Measurements from ENCODE around the gene SH2D4B. TPM values are rescaled to one million over a fixed set of nuclear protein-coding genes. Genes with fewer than 3 reads are reported as not detected.

SH2D4B gene
- total RNA-seq = 0.07 and 0.14 TPM in 2 replicates

DNA sequence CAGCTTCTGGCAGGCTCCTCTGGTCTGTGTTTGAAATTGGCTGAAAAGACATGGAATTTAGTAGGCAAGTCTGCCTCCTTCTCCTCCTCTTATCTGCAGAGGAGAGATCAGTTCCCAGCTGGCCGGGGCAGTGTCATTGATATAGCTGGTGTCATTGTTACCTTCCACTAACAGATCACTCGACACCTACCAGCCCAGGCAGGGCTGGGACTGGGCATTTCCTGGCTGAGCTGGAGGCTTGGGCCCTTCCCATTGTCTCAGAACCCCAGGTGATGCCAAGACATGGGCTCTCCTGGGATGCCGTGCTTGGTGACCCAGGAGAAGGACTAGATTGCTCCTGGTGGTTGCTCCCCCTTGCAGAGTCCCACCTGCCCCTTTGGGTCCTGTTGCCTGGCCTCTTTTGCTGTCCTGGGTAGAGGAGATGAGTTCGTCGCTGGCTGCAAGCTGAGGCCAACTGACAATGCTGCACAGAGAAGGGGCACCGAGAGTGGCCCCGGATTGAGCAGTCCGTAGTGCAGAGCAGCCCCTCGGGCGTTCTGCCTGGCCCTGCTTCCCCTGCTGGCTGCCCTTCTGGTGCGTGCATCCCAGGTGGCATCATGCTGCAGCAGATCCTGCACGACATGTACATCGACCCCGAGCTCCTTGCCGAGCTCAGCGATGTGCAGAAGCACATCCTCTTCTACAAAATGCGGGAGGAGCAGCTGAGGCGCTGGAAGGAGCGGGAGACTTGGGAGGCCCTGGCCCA lies at the start of gene SH2D4B:
Gene SH2D4B, plus strand, starts transcription at position 167 of the 745 bp plus-strand sequence. Its CDS starts 430 bp downstream, at position 597.
- intact Hi-C loops (cut with micrococcal nuclease) = loop anchor here (5.0 kb wide), 1 partner anchor 59 kb away; no protein-coding TSS in a partner anchor

DNA sequence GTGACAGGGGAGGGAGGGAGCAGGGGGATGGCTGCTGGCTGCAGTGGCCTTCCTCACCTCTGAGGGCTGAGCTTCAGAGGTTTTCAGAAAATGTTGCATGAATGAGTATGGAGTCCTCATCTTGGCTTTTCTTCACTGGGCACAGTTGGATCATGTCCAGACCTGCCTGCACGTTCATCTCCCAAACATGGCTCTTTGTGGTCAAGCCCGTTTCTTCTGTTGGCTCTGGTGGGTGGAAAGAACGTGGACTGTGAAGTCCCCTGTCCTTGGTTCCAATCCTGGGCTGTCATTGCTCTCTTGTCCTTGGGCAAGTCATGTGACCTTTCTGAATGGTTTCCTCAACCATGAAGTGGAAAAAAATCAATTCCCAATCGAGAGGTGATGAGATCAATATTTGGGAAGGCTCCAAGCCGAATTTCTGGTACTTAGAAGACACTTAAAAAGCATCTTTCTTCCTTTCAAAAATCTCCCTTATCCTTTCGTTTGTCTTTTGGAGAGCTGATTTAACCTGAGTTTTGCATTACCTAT lies 49.1 kb upstream of the SH2D4B start:
- intact Hi-C loops (cut with micrococcal nuclease) = no loop called here

DNA sequence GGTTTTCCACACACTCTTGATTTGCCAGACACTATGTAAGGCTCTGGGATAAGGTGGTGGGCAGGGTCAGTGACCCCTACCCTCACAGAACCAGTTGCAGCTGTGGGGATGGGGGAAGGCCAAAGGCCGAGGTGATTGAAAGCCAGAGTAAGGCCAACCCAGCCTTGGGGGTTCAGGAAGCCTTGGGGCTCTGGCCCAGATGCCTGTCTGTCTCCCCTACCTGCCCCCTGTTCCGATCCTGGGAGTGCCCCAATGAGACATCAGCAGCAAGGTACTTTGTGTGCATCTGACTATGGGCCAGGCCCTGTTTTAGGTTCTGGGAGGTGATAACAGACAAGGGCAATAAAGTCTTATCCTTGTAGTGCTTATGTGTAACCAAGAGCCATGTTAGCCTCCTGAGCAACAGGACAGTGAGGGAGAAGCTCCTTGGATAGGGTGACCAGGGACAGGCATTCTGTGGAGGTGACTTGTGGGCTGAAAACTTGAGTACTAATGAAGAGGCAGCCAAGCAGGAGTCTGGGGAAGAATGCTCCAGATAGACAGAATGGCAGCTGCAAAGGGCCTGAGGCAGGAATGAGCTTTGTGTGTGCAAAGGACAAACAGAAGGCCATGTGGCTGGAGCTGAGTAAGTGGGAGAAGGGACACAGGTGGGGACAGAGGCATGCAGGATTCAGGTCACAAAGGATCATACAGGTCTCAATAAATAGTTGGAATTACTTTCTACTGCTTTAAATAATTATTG lies 48.2 kb upstream of the SH2D4B start:
- intact Hi-C loops (cut with micrococcal nuclease) = no loop called here

DNA sequence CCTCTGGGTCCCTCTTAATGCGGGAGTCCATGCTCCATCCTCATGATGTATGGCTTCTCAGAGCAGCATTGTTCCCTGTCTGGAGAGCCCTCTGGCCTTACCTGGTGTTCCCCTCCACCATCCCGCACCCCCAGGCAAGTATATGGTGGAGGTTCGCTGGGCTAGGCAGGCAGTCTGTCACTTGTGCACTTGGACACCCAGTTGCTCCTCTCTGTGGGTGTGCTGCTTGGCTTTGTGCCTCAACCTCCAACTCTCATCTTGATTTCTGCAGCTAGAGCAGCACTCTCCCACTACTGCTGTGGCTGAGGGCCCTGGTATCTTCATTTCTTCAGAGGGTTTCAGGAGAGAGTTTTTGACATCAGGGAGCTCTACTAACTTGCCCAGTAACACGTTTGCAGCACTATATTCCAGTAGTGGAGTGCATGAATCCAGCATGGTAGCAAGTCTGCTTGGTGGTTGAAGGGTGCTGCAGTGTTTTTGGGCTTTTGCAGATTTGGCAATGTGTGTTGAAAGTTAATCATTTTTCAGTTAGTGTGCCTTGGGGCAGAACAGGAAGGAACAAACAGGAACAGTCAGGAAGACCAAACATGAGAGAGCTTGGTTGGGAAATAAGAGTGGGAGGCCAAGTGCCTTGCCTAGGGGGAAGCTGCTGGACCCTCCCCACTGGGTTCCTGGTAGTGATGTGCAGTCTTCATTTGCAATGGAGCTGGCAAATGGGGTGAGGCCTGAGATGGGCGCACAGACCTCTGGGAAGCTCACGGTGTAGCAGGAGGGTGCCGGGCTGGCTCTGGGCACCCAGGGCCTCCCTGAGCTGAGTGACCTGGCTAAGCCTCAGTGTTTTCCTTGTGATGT lies 46.2 kb upstream of the SH2D4B start:
- intact Hi-C loops (cut with micrococcal nuclease) = no loop called here

DNA sequence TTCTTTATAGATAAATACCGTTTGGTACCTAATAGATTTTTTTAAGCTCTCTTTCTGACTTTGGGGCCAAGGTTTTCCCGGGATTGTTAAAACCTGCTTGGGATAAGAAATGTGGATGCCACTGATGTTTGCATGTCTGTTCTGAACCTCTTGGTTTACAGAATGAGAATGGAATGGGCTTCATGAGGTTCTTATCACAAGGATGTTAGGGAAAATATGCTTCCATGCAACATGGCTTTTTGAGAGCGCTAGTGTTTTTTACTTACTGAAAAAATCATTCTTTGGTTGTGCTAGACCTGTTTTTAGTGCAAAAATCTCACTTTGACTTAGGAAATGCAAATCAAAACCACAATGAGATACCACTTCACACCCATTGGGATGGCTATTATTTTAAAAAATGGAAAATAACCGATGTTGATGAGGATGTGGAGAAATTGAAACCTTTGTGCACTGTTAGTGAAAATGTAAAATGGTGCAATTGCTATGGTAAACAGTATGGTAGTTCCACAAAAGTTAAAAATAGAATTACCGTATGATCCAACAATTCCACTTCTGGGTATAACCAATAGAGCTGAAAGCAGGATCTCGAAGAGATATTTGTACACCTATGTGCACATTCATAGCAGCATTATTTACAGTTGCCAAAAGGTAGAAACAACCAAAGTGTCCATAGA lies 44.7 kb upstream of the SH2D4B start:
- intact Hi-C loops (cut with micrococcal nuclease) = no loop called here

DNA sequence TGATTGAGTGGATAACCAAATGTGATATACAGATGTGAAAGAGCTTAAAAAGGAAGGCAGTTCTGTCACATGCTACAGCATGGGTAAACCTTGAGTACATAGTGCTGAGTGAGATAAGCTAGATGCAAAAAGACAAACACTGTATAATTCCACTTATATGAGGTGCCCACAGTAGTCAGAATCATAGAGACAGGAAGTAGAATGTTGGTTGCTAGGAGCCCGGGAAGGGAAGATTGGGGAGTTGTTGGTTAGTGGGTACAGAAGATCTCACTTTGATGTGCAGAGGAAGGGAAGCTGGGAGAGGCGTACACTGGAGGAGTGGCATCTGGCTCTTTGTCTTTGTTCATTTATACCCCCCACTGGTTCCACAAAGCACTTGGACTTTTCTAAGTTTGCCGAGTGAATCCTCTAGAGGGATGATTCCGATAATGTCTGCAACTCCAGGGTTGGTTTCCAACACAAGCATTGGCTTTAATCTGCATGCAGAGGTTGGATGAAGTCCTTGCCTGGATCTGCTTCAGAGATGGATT lies 44.1 kb upstream of the SH2D4B start:
- intact Hi-C loops (cut with micrococcal nuclease) = no loop called here

DNA sequence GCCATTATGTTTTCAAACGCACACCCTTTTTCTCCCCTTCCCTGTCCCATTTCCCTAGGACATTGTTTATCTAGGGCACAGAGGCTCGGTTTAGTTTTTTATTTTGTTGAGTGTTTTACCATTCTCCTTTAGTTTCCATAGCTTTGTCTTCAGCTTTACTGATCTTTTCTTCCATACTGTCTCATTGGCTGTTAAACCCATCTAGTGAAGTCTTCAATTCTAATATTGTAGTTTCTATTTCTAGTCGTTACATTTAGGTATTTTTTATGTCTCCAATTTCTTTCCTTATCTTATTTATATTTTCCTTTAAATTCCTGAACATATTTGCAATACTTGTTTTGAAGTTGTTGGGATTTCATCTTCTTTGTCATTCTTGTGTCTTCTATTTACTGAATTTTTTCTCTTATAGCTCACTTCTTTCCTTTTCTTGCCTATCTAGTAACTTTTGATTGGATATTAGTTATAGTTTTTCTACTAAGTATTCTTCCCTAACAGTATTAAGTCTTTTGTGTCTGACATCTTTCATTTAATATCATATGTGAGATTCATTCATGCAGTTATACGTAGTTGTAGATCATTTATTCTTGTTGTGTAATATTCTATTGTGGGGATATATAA lies 41.0 kb upstream of the SH2D4B start:
- intact Hi-C loops (cut with micrococcal nuclease) = no loop called here

DNA sequence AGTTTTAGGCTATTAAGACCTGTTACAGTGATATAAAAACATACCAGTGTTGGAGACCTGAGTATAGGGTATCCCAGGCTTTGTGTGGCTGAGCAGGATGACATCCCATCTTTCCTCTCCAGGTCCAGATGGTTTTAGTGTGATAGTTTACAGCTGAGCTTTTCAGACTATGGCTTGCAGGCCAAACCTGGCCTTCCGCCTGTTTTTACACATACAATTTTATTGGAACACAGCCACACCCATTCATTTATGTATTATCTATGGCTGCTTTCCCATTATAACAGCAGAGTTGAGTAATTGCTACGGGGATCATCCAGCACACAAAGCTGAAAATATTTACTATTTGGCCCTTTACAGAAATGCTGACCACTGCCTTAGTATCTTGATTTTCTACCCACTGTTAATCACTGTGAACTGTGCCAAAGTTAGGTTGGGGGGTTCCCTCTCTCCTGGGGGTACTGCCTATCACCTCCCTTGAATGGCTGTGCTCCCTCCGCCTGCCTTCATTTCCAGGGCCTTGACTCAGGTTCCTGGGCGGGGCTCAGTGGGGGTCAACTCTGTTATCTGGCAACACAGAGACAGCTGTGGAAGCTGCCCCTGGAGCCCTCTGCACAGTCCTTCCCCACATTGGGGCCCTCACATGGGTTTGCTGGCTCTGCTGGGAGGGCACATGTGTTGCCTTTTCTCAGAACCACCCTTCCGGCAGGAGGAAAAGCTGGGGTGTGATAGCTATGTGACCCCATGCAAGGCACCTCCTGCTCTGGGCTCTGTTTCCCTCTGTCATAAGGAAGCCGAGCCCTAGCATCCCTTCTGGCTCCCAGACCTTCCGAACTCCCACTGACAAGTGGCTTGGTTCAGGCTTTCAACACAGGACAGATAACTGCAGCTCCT lies 40.3 kb upstream of the SH2D4B start:
- intact Hi-C loops (cut with micrococcal nuclease) = no loop called here

DNA sequence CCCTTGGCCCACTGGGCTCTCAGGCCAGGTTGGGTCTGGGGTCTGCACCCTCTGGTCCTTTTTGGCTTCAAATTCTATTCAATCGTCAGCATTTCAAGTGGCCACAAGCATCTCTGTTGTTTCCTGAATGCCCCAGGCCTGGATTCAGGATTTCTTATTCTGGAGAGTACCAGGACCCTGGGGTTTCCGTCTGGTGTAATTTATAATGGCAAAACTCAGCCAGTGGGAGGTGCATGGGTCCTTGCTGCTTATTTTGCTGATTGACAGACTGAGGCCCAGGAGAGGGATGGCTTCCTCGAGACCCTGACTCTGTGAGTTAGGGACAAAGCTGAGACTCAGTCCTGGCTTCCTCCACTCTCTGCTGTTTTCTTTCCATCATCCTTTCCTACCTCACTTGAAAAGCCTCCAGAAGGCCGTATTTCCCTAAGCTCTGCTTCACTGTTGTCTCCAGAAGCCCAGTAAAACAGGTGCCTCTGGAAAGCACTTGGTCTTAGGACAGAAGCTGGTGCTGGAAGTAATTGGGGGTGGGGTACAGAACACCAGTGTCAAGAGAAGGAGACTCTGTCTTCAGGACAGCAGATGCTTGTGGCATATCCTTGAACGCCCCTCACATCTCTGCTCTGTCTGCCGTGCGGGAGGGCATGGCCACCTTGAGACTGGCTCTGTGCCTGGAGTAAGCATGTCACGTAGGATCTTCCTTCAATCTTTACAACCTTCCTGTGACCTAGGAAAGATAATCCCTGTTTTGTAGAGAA lies 39.4 kb upstream of the SH2D4B start:
- intact Hi-C loops (cut with micrococcal nuclease) = no loop called here

DNA sequence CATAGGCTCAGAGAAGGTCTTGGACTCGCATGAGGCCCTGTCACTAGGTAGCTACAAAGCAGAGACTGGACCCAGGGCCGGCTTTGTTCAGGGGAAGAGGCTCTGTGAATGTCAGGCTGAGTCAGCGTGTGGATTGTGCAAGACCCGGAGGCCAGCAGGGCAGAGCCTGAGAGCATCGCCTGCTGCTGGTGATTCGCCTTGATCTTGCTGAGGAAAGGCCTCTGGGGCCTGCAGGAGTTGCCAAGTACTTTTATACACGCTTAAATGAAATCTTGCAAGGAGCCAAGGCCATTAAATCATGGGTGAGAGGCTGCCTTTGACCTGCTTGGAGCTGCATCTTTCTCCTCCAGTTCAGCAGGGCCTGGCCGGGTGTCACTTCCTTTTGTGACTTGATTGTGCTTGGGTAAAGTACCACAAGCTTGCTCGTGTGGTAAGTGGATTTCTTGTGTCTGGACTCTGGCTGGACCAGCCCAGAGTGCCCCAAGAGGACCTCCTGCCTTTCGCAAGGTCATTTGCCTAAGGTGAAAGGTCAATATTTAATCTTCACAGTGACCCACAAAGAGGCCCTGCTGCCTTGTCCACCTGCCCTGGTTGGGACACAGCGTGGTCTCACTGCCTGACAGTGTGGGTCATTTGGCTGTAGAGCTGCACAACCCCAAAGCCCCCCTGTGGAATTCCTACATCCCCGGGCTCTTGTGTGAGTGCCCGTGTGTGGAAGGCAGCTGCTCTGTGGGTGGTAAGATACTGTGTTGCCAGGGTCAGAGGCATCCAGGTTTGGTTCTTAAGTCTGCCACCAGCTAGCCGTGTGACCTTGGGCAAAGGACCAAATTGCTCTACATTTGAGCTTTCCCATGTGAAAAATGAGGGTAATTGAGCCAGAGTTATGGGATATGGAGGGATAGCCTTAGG lies 38.6 kb upstream of the SH2D4B start:
- intact Hi-C loops (cut with micrococcal nuclease) = no loop called here

DNA sequence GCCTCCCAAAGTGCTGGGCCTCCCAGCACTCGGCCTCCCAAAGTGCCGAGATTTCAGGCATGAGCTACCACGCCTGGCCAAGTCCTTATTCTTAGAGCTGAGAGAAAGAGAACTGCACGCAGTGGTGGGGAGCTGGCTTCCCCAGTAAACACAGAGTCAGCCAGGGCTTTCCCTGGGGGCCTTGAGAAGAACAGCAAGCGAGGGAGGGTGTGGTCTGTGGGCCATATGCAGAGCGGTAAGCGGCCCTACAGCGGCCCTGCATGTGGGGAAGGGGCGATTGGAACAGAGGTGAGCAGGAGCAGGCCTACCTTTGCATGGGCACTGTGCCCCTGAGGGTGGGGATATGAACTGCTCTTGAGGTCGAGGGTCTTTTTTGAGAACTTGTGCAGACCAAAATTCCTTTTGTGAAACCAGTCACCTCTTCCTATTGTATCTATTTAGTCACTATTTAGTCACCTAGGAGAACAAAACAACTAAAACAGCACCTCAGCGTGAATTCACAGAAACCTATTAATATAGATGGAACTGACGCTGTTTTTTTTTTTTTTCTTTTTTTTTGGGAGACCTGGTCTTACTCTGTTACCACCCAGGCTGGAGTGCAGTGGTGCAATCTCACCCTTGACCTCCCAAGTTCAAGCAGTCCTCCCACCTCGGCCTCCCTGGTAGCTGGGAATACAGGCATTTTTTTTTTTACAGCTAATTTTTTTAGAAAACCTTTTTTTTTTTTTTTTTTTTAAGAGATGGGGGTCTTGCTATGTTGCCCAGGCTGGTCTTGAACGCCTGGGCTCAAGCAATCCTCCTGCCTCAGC lies 36.9 kb upstream of the SH2D4B start:
- intact Hi-C loops (cut with micrococcal nuclease) = no loop called here

DNA sequence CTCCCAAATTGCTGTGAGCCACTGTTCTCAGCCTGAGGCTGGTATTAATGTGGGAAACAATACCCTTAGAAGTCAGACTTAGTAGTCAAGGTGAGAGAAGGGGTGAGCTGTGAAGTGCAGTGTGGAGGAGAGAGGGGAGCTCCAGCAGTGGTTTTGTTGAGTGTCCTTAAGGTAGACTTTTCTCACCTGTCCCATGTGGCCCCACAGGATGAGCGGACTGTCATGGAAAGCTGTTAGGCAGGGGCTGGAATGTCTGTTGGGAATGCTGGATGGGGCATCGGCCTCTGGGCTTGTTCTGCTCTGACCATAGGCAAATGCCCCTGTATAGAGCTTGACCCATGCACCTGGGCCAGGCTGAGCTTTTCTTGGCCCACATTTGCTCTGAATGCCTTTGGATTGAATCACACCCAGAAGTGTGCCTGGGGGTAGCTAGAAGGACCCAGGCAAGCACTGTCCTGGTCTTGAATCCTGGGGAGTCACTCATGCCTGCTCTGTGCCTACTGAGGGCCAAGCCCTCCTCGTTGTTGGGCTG lies 36.3 kb upstream of the SH2D4B start:
- intact Hi-C loops (cut with micrococcal nuclease) = no loop called here

DNA sequence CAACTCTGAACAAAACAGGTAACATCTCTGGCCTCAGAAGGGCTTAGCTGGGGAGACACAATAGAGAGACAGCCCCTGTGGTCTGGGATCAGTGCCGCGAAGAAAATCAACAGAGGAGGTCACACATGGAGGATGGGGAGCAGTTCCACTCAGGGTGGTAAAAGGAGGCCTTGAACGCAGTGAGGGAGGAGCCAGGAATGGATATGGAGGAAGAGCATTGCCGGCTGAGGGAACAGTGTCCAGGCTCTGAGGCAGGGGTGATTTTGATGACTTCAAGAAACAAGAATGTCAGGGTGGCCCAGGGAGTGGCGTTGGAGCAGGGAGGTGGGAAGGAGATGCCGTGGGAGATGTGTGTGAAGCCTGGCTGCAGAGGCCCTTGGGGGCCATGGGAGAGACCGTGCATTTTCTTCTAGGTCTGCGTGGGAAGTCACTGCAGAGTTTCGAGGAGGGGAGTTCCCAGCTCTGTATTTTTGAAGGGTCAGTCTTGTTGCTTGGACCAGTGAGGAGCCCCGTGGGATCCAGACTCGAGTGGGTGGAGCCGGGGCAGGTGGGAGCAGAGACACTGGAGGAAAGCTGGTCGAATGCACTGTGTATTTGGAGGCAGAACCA lies 35.7 kb upstream of the SH2D4B start:
- intact Hi-C loops (cut with micrococcal nuclease) = no loop called here

DNA sequence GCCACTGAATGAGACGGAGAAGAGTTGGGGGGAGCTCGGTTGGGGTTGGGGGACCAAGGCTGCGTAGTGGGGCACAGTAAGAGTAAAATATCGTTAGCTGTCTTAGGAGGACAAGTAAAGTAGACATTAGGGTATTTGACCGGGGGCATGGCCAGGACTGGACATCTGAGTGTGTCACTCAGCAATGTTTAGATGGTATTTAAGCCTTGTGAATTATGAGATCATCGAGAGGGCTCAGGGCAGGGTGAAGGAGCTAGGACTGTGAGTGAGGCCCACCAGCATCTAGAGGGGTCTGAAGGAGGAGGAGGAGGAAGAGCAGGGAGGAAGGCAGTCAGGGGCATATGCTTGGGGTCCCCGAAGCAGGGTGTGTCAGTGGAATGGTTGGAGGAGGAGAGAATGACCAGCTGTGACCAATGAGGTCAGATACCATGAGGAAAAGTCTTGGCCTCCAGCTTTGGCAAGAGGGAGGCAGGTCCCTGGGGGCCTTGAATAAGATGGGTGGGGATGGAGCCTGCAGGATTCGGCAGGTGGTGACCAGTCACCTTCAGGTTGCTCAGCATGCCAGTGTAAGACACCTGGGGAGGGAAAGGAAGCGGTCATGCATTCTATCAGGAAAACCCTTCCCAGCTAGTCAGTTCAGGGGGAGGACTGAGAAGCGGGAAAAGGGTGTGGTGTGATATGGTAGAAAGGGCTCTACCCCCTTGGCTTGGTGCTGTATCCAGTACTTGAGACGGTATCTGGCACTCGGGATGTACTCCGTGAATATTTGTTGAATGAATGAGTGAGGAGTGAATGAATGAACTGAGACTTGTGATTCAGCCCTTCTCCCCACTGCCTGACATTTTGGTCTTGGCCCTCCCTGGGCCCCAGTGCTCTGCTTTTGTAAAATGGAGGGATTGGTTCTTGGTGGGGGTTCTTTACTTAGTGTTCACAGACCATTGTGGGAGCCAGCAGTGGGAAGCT lies 34.8 kb upstream of the SH2D4B start:
- intact Hi-C loops (cut with micrococcal nuclease) = no loop called here
